ENCODE measurements around the gene HHIPL2.

- TF ChIP-seq EZH2 (IDR thresholded peaks at IDR 0.05; ENCODE audit: low read depth) (no peak), CTCF (conservative IDR thresholded peaks at IDR 0.05) (no peak)
Measured at GRCh38 chr1:222547944-222548671, at the start of gene HHIPL2.

Measured in PC-9 (cell line).